ENCODE results near the gene AJM1.

- TF ChIP-seq, protein P1, sequence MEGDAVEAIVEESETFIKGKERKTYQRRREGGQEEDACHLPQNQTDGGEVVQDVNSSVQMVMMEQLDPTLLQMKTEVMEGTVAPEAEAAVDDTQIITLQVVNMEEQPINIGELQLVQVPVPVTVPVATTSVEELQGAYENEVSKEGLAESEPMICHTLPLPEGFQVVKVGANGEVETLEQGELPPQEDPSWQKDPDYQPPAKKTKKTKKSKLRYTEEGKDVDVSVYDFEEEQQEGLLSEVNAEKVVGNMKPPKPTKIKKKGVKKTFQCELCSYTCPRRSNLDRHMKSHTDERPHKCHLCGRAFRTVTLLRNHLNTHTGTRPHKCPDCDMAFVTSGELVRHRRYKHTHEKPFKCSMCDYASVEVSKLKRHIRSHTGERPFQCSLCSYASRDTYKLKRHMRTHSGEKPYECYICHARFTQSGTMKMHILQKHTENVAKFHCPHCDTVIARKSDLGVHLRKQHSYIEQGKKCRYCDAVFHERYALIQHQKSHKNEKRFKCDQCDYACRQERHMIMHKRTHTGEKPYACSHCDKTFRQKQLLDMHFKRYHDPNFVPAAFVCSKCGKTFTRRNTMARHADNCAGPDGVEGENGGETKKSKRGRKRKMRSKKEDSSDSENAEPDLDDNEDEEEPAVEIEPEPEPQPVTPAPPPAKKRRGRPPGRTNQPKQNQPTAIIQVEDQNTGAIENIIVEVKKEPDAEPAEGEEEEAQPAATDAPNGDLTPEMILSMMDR (IDR thresholded peaks at IDR 0.05; ENCODE audit: insufficient read depth, low read length): no peak
- no peak for TF ChIP-seq POLR2AphosphoS5 (IDR thresholded peaks at IDR 0.05; ENCODE audit: low read depth)
- TF ChIP-seq SPI1 (IDR thresholded peaks at IDR 0.05; ENCODE audit: borderline replicate concordance, low read depth): no peak
These were observed 16.8 kb downstream of the AJM1 start for GRCh38 chr9:136858844-136859757.
